ENCODE results near the gene DNAH17.

DNAH17 gene

DNA sequence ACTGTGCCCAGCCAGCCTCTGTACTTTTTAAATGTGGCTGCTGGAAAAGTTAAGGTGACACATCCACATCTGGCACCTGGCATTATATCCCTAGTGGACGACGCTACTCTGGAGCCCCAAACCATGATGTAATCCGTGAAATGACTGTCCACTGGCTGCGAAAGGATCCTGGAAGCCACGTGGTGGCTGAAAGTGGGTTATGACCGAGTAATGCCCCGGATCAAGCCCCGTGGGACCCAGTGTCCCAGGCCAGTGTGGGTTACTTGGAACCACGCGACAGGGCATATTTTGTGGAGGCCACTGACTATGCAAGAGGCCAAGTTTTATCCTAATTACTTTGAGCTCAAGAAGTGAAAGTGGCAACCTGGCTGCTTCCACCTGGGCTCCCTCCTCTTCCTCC is 119.1 kb downstream of the DNAH17 start:
- H3K36me3 ChIP-seq, result no peaks in the 10 kb centered on the region
- TF ChIP-seq, protein P1, sequence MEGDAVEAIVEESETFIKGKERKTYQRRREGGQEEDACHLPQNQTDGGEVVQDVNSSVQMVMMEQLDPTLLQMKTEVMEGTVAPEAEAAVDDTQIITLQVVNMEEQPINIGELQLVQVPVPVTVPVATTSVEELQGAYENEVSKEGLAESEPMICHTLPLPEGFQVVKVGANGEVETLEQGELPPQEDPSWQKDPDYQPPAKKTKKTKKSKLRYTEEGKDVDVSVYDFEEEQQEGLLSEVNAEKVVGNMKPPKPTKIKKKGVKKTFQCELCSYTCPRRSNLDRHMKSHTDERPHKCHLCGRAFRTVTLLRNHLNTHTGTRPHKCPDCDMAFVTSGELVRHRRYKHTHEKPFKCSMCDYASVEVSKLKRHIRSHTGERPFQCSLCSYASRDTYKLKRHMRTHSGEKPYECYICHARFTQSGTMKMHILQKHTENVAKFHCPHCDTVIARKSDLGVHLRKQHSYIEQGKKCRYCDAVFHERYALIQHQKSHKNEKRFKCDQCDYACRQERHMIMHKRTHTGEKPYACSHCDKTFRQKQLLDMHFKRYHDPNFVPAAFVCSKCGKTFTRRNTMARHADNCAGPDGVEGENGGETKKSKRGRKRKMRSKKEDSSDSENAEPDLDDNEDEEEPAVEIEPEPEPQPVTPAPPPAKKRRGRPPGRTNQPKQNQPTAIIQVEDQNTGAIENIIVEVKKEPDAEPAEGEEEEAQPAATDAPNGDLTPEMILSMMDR (IDR thresholded peaks at IDR 0.05; ENCODE audit: low read depth, low read length), result no peak
- H3K27me3 ChIP-seq (ENCODE audit: insufficient read depth, low read depth, severe bottlenecking), result no peaks in the 10 kb centered on the region
- no peak overlapping the region for H3K4me3 ChIP-seq (ENCODE audit: low read depth, low read length)
- DNase-seq, result no peak
- H3K9me3 ChIP-seq (ENCODE audit: severe bottlenecking), result no peaks in the 10 kb centered on the region
- H3K27ac ChIP-seq, result no peak overlapping the region

DNA sequence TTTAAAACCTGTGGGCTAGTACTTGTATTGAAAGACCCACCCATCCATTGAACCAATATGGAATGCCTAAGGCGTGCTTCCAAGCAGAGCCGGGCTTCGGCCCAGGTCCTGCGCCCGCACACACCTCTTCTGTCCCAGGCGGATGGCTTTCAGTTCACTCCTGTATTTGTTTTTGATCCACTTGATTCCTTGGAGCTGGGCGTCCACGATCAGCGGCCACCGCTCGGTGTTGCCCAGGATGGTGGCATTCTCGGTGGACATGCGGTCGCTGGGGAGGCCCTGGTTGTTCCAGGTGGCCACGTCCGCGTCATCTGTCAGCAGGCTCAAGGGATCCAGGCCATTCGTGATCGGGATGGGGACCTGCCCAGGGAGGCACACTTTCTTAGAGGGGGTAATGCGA is 122.8 kb downstream of the DNAH17 start:
- TF ChIP-seq, protein P1 (IDR thresholded peaks at IDR 0.05; ENCODE audit: low read depth, low read length), result no peak
- H3K9me3 ChIP-seq (ENCODE audit: severe bottlenecking), result no peaks in the 10 kb centered on the region
- DNase-seq, result no peak
- H3K36me3 ChIP-seq, result no peaks in the 10 kb centered on the region
- H3K27ac ChIP-seq, result no peak overlapping the region
- H3K4me3 ChIP-seq (ENCODE audit: low read depth, low read length), result no peak overlapping the region
- no peaks in the 10 kb centered on the region for H3K27me3 ChIP-seq (ENCODE audit: insufficient read depth, low read depth, severe bottlenecking)

DNA sequence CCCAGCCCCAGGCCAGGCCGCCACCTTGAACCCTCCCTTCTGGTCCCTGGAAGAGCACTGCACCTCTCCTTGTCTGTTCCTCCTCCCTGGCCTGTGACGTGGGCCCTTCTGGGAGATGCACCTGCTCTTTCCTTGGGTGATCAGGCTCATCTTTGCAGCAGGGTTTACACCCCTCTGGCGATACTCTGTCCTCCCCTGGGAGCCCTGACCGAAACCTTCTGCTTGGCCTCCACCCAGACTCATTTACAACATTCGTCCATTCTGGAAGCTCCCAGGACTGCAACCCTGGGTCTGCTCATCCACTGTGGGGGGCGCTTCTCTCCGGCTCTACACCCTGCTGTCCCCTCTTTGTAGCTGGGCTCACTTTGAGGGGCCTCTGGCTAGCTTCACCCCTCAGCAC is 125.4 kb downstream of the DNAH17 start:
- no peak overlapping the region for H3K27ac ChIP-seq
- H3K9me3 ChIP-seq (ENCODE audit: severe bottlenecking), result no peaks in the 10 kb centered on the region
- H3K36me3 ChIP-seq, result no peaks in the 10 kb centered on the region
- DNase-seq, result no peak
- H3K27me3 ChIP-seq (ENCODE audit: insufficient read depth, low read depth, severe bottlenecking), result no peaks in the 10 kb centered on the region
- TF ChIP-seq, protein P1 (IDR thresholded peaks at IDR 0.05; ENCODE audit: low read depth, low read length), result no peak
- no peak overlapping the region for H3K4me3 ChIP-seq (ENCODE audit: low read depth, low read length)

DNA sequence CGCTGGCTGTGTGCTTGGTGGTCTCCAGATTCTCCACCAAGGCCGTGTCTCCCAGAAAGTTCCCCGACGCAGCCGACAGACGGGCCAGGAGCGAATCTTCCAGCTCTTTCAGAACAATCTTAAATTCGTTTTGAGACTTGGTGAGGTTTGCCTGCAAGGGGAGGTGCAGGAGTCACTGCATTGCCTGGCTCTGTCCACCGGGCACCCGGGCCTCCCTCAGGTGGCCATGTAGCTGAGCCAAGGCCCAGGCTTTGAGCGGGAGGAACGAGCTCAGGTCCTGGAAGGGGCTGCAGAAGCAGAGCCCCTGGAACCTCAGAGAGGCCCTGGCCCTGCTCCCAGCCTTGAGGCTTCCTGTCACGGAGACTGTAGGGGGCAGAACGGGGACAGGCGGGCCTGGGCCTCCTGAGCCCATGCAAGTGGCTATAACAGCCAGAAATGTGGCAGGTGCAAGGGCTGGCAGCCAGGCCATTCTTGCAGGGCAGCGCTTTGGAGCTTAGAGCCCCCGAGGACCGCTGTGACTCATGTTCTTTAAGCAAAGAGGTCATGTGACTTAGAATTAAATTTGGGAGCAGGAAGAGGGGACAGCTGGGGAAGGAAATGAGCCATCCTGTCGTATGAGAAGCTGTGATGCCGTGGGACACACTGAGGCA is 126.4 kb downstream of the DNAH17 start:
- no peaks in the 10 kb centered on the region for H3K36me3 ChIP-seq
- H3K9me3 ChIP-seq (ENCODE audit: severe bottlenecking), result no peaks in the 10 kb centered on the region
- DNase-seq, result no peak
- H3K27ac ChIP-seq, result no peak overlapping the region
- H3K27me3 ChIP-seq (ENCODE audit: insufficient read depth, low read depth, severe bottlenecking), result no peaks in the 10 kb centered on the region
- TF ChIP-seq, protein P1 (IDR thresholded peaks at IDR 0.05; ENCODE audit: low read depth, low read length), result no peak
- no peak overlapping the region for H3K4me3 ChIP-seq (ENCODE audit: low read depth, low read length)

DNA sequence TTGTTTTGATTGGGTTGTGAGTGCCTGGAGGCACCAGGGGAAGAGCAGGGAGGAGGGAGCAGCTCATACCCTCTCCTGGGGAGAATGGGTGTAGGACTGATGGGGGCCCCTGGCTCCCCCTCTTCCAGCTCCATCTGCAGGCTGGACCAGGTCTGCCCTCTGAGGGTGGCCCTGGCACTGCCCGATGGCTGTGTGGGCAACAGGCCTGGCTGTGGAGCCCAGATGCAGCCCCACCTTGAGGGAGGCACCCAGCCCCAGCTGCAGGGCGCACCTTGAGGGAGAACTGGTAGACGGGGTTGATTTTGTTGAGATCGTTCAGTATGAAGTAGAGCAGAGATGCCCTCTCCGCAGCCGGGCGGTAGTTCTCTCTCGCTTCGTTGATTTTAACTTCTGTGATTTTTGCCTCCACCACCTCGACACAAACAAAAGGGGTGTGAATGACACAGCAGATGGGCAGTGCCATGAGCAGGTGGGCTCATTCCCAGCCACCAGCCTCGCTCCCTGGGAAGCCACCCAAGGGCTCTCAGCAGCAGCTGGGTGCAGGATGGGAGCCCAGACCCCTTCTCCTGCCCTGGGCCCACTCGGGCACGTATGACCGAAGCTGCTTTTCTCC is 127.1 kb downstream of the DNAH17 start:
- H3K27me3 ChIP-seq (ENCODE audit: insufficient read depth, low read depth, severe bottlenecking), result no peaks in the 10 kb centered on the region
- no peak for DNase-seq
- H3K4me3 ChIP-seq (ENCODE audit: low read depth, low read length), result no peak overlapping the region
- TF ChIP-seq, protein P1 (IDR thresholded peaks at IDR 0.05; ENCODE audit: low read depth, low read length), result no peak
- no peaks in the 10 kb centered on the region for H3K9me3 ChIP-seq (ENCODE audit: severe bottlenecking)
- no peaks in the 10 kb centered on the region for H3K36me3 ChIP-seq
- no peak overlapping the region for H3K27ac ChIP-seq

Data from WERI-Rb-1 (cell line).